ENCODE data around the gene SP3.

GRCh38 chr2:174005801-174006419 is 40.7 kb upstream of the SP3 start:
- TF ChIP-seq CTCF (IDR thresholded peaks at IDR 0.05; ENCODE audit: borderline replicate concordance, extremely low read depth, low read length, poor library complexity, severe bottlenecking) (no peak), EZH2 (IDR thresholded peaks at IDR 0.05; ENCODE audit: borderline replicate concordance, low read depth, low read length, severe bottlenecking) (no peak)

All from DND-41 (cell line).